ENCODE measurements around the gene ATL3.

The ATL3 gene

GRCh38 chr11:63671322-63672155, at the start of gene ATL3:
Gene ATL3, minus strand, starts transcription at chr11:63671376. Its CDS starts 41 bp downstream, at chr11:63671335.
- DNase-seq, result peak; percentile 98

- no peak for DNase-seq
These were observed 49.4 kb upstream of the ATL3 start for GRCh38 chr11:63720611-63721010.

DNA sequence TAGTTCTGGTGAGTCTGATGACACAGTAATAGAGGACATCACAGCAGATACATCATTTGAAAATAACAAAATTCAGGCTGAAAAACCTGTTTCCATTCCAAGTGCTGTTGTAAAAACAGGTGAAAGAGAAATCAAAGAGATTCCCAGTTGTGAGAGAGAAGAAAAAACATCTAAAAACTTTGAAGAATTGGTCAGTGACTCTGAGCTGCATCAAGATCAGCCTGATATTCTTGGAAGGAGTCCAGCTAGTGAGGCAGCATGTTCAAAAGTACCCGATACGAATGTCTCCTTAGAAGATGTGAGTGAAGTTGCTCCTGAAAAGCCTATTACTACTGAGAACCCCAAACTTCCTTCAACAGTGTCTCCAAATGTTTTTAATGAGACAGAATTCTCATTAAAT, 48.8 kb upstream of the ATL3 start:
- DNase-seq, result peak; percentile 59

DNA sequence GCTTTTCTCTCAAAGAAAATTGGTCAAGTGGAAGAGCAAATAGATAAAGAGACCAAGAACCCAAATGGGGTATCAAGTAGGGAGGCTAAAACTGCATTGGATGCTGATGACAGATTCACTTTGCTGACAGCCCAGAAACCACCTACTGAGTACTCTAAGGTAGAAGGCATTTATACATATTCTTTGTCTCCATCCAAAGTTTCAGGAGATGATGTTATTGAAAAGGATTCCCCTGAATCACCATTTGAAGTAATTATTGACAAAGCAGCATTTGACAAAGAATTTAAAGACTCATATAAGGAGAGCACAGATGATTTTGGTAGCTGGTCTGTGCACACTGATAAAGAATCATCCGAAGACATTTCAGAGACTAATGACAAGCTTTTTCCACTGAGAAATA, 47.8 kb upstream of the ATL3 start:
- DNase-seq, result no peak

DNA sequence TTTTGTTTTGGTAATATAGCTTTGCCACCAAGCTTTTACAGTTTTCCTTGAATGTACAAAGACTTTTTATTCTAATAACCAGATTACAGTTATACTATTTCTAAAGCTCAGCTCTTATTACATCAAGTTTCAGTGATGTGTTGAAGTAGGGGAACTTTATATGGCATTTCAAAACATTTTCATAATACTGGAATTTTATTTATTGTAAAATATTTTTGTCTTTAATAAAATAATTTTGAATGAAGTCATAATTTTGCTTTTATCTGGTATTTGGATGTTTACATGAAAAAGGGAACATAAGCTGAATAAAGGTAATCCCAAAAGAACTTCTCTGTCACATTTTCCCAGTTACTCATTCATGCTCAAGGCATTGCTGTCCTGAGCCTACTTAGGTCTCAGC, 44.9 kb upstream of the ATL3 start:
- no peak for DNase-seq

- no peak for DNase-seq
These were observed 42.6 kb upstream of the ATL3 start for GRCh38 chr11:63713766-63714165.

- DNase-seq, result peak; percentile 46
These were observed 40.7 kb upstream of the ATL3 start for GRCh38 chr11:63711838-63712237.

GRCh38 chr11:63710476-63711217, 39.5 kb upstream of the ATL3 start:
- peak; percentile 25 for DNase-seq

DNA sequence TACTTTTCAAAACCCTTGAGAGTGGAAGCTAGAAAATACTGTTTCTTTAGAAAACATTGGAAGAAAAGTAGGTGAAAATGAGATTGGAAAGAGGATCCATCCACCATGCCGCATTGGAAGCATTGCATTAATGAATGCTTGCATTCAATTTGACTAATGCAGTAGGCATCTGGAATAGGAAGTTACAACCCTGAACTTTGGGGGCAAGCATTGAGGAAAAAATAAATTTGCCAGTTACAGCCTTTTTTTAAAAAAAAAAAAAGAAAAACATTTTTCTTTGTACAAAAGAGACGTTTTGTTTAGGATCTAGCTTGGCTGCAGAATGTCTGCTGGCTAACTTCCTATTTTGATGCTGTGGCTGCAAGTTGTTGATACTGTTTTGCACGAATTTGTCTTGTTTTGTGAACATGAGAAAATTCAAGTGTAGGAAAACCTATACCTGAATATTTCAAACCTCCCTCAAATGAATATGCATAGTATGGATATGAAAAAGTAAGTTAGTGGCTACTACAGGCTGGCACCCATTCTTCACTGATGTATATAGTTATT, 38.2 kb upstream of the ATL3 start:
- DNase-seq, result peak; percentile 24

DNA sequence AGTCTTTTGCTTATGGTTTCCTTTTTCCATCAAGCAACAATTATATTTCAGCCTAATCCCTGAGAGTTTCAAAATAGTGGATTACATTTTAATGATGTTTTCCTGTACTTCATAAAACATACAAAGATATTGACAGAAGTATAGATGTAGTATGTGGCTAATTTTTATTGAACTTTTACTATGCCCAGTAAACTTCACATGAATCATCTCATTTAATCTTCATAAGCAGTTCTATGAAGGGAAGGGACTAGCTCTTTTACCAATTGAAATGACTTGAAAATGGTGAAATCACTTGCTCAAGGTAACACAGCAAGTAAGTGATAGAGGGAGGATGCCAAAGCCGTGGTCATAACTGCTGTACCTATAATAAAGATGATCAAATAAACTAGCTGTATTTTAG, 37.6 kb upstream of the ATL3 start:
- no peak for DNase-seq

DNA sequence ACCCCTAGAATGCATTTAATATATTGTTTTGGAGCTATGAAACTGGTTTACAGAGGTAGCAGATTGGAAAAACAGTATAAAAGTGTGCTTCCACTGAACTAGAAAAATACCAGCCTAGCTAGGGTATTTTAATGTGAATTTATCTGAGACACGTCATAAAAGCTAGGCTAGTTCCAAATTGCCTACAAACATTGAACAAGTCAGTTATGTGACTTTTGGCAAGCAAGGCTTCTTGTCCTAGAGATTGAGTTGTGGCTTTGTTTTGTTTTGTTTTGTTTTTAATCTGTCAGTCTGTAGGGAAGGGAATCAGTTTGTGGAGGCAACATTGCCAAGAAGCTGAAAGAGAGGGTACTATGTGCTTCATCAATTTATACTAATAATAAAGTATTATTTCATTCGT, 34.4 kb upstream of the ATL3 start:
- no peak for DNase-seq

DNA sequence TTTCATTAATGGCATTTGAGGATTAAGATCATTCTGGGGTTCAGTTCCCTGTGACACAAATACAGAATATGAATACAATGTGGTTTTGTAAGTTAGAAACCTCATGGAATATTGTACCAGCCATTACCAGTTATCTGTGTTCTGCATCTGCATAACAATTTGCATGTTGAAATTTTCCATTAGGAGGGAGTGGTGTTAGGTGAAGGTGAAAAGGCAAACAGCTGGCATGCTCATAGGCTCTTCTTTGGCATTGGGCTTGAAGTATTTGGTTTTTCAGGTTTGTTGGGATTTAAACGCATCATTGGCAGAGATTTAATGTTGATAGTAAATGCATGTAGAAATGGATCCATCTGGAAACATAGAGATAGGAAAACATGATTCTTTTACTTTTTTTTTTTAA, 28.7 kb upstream of the ATL3 start:
- DNase-seq, result peak; percentile 22

- DNase-seq, result peak; percentile 36
These were observed 28.0 kb upstream of the ATL3 start for GRCh38 chr11:63698976-63699733.

- no peak for DNase-seq
These were observed 23.4 kb upstream of the ATL3 start for GRCh38 chr11:63694596-63694995.

- DNase-seq, result no peak
These were observed 16.7 kb upstream of the ATL3 start for GRCh38 chr11:63687845-63688244.

- DNase-seq, result no peak
These were observed 15.8 kb upstream of the ATL3 start for GRCh38 chr11:63686926-63687325.

- peak; percentile 30 for DNase-seq
These were observed 14.1 kb upstream of the ATL3 start for GRCh38 chr11:63685158-63685721.

- DNase-seq, result peak; percentile 82
These were observed 12.2 kb upstream of the ATL3 start for GRCh38 chr11:63683133-63683991.

DNA sequence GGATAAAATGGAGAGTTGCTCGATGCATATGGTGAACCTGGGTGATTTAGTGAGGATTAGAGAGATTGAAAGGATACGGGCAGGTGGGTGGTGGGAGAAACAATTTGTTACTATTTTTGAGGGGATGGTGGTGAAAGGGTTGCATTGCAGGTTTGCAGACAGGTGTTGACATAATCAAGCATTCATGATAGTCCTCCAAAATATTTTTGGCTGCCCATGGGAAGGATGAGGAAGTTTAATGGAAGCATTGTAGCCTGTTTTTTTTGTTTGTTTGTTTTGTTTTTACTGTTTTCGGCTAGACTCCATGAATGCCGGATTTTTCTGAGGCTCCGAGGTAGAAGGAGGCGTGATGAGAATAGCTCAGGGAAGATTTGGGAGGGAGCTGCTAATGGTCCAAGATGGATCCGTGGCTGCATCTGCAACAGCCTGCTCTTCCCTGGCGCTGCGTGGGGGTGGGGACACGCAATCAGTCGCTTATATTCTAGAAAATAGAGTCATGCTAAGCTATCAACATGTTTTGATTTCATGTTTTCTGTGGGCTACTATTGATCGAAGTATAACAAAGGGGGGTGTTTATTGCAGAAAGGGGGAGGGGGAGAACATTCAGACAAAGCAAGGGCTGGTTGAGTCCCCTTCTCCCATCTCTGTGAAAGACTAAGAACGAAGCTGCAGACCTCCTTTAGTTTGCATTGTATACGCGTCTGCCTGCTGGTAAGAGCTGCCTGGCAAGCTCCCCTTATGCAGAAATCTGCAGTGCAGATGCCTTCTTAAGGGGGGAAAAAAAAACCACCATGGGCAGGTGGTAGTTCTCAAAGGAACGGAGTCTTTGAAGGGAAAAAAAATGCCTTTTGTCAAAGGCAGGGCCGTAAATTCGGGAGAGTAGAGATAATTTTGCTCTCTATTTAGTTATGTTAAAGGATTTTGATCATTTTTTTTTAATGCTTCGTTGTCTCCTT, 11.2 kb upstream of the ATL3 start:
- peak; percentile 54 for DNase-seq

GRCh38 chr11:63681321-63682065, 10.3 kb upstream of the ATL3 start, which contains the start of gene RTN3:
Gene RTN3, plus strand, starts transcription at chr11:63681500. Its CDS starts 137 bp downstream, at chr11:63681637.
- peak; percentile 98 for DNase-seq

Measured in hematopoietic multipotent progenitor cell treated with erythropoietin and hydrocortisone succinate and interleukin-3 and kit ligand, for 6 days (in vitro differentiated cells).